Measurements from ENCODE around the gene MUC20. TPM values are rescaled to one million over a fixed set of nuclear protein-coding genes. Genes with fewer than 3 reads are reported as not detected.
"Not testable (repeated sequence)": the region's sequence is repeated elsewhere in the genome, so short reads cannot be mapped to it uniquely, and the experiment has no call there.

Gene MUC20
- total RNA-seq, 1 donor from 2014 or later: 0.21 TPM

- no peak for TF ChIP-seq CTCF (IDR thresholded peaks at IDR 0.05; ENCODE audit: unreplicated experiment)
- no peaks in the 10 kb centered on the region for H3K9me3 Mint-ChIP-seq (ENCODE audit: unreplicated experiment)
- no peak for DNase-seq (ENCODE audit: low spot score)
- peaks cover 1% of the 10 kb centered on the region for H3K27me3 Mint-ChIP-seq (ENCODE audit: unreplicated experiment)
- H3K4me3 Mint-ChIP-seq (ENCODE audit: unreplicated experiment): no peak overlapping the region
- H3K27ac Mint-ChIP-seq (ENCODE audit: unreplicated experiment): no peak overlapping the region
- no peaks in the 10 kb centered on the region for H3K4me1 Mint-ChIP-seq (ENCODE audit: unreplicated experiment)
- H3K36me3 Mint-ChIP-seq (ENCODE audit: low read depth, unreplicated experiment): peaks cover 5% of the 10 kb centered on the region
Observed at GRCh38 chr3:195715583-195716266, 5.1 kb upstream of the MUC20 start.

- peaks cover 5% of the 10 kb centered on the region for H3K36me3 Mint-ChIP-seq (ENCODE audit: low read depth, unreplicated experiment)
- H3K4me1 Mint-ChIP-seq (ENCODE audit: unreplicated experiment): no peaks in the 10 kb centered on the region
- no peak overlapping the region for H3K4me3 Mint-ChIP-seq (ENCODE audit: unreplicated experiment)
- TF ChIP-seq CTCF (IDR thresholded peaks at IDR 0.05; ENCODE audit: unreplicated experiment): no peak
- H3K27ac Mint-ChIP-seq (ENCODE audit: unreplicated experiment): peak overlapping the region; percentile 62
- no peaks in the 10 kb centered on the region for H3K9me3 Mint-ChIP-seq (ENCODE audit: unreplicated experiment)
- H3K27me3 Mint-ChIP-seq (ENCODE audit: unreplicated experiment): peaks cover 1% of the 10 kb centered on the region
- no peak for DNase-seq (ENCODE audit: low spot score)
Observed at GRCh38 chr3:195717416-195717815, 3.4 kb upstream of the MUC20 start.

GRCh38 chr3:195717852-195718476 is 2.8 kb upstream of the MUC20 start:
- Mint-ChIP-seq H3K27me3 (ENCODE audit: unreplicated experiment) (peaks cover 1% of the 10 kb centered on the region), H3K4me1 (ENCODE audit: unreplicated experiment) (no peaks in the 10 kb centered on the region), H3K9me3 (ENCODE audit: unreplicated experiment) (no peaks in the 10 kb centered on the region), H3K4me3 (ENCODE audit: unreplicated experiment) (no peak overlapping the region), H3K36me3 (ENCODE audit: low read depth, unreplicated experiment) (peaks cover 5% of the 10 kb centered on the region), H3K27ac (ENCODE audit: unreplicated experiment) (no peak overlapping the region)
- TF ChIP-seq CTCF (IDR thresholded peaks at IDR 0.05; ENCODE audit: unreplicated experiment): no peak
- DNase-seq (ENCODE audit: low spot score): no peak

- no peak overlapping the region for H3K27ac Mint-ChIP-seq (ENCODE audit: unreplicated experiment)
- H3K27me3 Mint-ChIP-seq (ENCODE audit: unreplicated experiment): peaks cover 1% of the 10 kb centered on the region
- H3K4me3 Mint-ChIP-seq (ENCODE audit: unreplicated experiment): no peak overlapping the region
- no peak for TF ChIP-seq CTCF (IDR thresholded peaks at IDR 0.05; ENCODE audit: unreplicated experiment)
- H3K9me3 Mint-ChIP-seq (ENCODE audit: unreplicated experiment): no peaks in the 10 kb centered on the region
- no peak for DNase-seq (ENCODE audit: low spot score)
- H3K4me1 Mint-ChIP-seq (ENCODE audit: unreplicated experiment): no peaks in the 10 kb centered on the region
- H3K36me3 Mint-ChIP-seq (ENCODE audit: low read depth, unreplicated experiment): peaks cover 5% of the 10 kb centered on the region
Observed at GRCh38 chr3:195718477-195718984, 2.2 kb upstream of the MUC20 start.

GRCh38 chr3:195719514-195720254 is 1.1 kb upstream of the MUC20 start:
- H3K4me3 Mint-ChIP-seq (ENCODE audit: unreplicated experiment); H3K36me3 Mint-ChIP-seq (ENCODE audit: low read depth, unreplicated experiment); H3K27ac Mint-ChIP-seq (ENCODE audit: unreplicated experiment); H3K4me1 Mint-ChIP-seq (ENCODE audit: unreplicated experiment); H3K27me3 Mint-ChIP-seq (ENCODE audit: unreplicated experiment); H3K9me3 Mint-ChIP-seq (ENCODE audit: unreplicated experiment); DNase-seq (ENCODE audit: low spot score): not testable (repeated sequence)

GRCh38 chr3:195722139-195722995 is 1.6 kb downstream of the MUC20 start:
- H3K9me3 Mint-ChIP-seq (ENCODE audit: unreplicated experiment); H3K27ac Mint-ChIP-seq (ENCODE audit: unreplicated experiment); H3K36me3 Mint-ChIP-seq (ENCODE audit: low read depth, unreplicated experiment); H3K4me3 Mint-ChIP-seq (ENCODE audit: unreplicated experiment); H3K4me1 Mint-ChIP-seq (ENCODE audit: unreplicated experiment); H3K27me3 Mint-ChIP-seq (ENCODE audit: unreplicated experiment); DNase-seq (ENCODE audit: low spot score): not testable (repeated sequence)

- not testable (repeated sequence) for H3K27me3 Mint-ChIP-seq (ENCODE audit: unreplicated experiment); H3K36me3 Mint-ChIP-seq (ENCODE audit: low read depth, unreplicated experiment); H3K27ac Mint-ChIP-seq (ENCODE audit: unreplicated experiment); DNase-seq (ENCODE audit: low spot score); H3K4me3 Mint-ChIP-seq (ENCODE audit: unreplicated experiment); H3K4me1 Mint-ChIP-seq (ENCODE audit: unreplicated experiment); H3K9me3 Mint-ChIP-seq (ENCODE audit: unreplicated experiment)
Observed at GRCh38 chr3:195722996-195723345, 2.2 kb downstream of the MUC20 start.

All from endothelial cell (in vitro differentiated cells).